Suppressor macrophage treated with lipopolysaccharide for 4 hours (primary cell): Measurements from ENCODE around the gene SUPT20H.
"Not testable (repeated sequence)": the region's sequence is repeated elsewhere in the genome, so short reads cannot be mapped to it uniquely, and the experiment has no call there.

Experiments
- DNase-seq: peaks from one replicate; pipeline ENCODE4 v3.0.0-alpha.2; 2020

The SUPT20H gene

DNA sequence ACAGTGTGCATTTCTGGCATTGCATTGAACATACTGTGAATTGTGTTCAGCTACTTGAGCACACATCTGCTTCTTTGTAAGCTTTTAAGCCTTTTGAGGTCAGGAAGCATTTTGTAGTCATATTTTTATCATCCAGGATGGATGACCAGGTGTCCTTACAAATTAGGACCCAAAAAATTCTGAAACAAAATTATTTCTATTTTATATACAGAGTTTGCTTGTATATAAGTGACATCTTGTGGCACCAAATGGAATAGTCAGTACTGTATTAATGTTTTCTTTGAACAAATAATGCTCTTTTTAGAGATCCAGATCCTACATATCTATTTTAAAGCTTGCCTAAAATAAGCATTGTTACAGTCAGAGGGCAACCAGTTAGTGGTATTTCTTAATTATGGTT lies 9.5 kb upstream of the SUPT20H start:
- no peak for DNase-seq

DNA sequence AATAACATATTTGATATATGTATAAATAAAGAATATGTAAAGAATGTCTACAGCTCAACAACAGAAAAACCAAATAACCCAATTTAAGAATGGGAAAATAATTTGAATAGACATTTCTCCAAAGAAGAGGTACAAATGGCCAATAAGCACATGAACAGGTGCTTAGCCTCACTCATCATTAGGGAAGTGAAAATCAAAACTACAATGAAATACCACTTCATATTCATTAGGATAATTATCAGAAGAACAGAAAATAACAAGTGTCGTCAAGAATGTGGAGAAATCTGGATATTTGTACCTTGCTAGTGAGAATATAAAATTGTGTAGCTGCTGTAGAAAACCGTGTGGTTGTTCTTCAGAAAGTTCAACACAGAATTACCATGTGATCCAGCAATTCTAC lies 8.4 kb upstream of the SUPT20H start:
- DNase-seq = no peak

DNA sequence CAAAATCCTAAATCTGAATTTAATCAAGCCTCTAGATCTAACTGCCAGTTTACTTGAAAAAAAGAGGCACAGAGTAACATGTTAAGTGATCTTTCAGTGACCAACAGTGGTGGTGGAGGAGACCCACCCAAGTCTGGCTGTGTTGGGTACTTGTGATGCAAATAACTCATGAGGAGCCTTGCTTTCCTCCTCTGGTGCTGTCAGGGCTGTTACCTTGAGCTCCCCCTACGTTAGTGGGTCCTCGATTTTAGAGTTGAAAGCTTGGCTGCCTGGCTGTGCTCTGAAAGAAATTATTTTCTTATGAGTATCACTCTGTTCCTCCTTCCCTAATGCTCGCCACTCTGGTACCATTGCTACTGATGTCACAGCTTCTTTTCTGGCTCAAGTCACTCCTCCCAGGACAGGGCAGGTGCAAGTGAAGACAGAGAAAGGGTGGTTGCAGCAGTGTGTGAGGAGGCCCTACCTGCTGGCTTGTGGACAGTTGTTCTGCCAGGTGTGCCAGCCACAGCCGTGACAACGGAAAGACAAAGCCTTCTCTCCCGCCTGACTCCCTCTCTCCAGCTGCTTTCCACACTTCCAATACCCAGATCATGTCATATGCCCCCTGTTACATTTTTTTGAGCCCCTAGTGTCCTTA lies 6.5 kb upstream of the SUPT20H start:
- no peak for DNase-seq

DNA sequence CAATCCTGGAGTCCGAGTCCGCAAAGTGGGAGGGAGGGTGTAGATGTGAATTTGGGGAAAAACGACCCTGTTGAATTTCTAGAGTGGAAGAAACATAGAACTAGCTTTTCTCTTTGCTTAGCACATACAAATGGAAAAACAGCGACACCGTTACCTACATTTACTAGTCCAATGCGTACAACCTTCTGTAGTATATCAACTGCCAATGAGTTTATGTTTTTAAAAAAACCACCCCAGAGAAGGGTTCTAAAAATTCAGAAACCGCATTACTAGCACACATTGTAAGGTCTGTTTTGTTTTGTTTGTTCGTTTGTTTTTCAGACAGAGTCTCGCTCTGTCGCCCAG lies 332 bp upstream of the SUPT20H start:
- no peak for DNase-seq

DNA sequence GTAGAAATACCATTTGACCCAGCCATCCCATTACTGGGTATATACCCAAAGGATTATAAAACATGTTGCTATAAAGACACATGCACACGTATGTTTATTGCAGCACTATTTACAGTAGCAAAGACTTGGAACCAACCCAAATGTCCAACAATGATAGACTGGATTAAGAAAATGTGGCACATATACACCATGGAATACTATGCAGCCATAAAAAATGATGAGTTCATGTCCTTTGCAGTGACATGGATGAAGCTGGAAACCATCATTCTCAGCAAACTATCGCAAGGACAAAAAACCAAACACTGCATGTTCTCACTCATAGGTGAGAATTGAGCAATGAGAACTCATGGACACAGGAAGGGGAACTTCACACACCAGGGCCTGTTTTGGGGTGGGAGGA lies 3.3 kb downstream of the SUPT20H start:
- DNase-seq = not testable (repeated sequence)

DNA sequence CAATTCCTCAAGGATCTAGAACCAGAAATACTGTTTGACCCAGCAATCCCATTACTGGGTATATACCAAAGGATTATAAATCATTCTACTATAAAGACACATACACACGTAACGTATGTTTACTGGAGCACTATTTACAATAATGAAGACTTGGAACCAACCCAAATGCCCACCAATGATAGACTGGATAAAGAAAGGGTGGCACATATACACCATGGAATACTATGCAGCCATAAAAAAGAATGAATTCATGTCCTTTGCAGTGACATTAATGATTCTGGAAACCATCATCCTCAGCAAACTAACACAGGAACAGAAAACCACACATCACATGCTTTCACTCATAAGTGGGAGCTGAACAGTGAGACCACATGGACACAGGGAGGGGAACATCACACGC lies 6.4 kb downstream of the SUPT20H start:
- not testable (repeated sequence) for DNase-seq

DNA sequence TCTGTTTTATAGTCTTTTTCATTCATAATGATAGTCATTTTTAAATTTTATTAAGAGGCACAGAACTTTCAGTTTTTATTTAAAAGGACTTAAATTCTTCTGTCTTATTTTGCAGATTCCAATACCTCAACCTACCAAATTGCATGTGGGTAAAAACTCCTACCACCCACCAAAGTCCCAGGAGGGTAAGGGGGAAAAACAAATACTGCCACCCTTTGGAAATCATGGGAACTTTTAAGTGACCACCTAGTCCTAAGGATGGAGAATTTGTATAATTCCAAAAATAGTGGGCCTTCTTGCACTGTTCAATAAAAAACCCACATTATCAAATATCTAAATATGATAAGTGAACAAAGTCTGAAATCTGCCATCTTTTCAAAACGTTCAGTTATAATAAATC lies 9.7 kb downstream of the SUPT20H start:
- no peak for DNase-seq

DNA sequence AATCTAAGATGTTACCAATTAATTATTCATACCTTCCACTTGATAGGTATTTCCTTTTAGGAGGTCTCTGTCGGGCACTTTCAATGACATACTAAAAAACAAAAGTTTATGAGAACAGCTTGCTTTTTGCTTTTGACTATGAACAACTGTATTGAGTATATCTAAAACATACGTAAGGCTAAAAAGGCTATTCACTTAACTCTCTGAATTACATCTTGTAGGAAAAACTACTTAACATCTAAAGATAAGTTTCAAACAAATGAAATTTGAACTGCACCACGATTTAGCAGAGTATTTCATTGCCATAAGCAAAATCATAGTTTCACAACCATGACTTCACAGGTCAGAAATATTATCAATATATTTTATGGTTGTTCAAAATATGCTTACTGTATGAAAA lies 11.6 kb downstream of the SUPT20H start:
- no peak for DNase-seq

DNA sequence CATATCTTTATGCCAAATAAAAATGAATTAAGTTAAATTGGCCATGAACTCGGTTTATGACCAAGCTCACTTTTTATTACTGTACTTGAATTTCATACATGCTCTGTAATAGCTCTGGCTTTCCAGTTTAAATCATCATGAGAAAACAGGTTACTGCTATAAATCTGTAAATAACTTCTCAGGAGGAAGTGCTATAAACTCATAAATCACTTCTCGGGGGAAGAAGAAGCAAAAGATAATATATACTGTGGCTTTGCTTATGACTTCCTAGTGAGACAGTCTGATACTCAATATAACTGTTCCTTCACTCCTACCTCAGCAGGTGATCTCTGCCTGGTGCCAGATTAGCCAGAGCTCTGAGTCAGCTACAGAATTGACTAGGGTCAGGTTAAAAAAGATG lies 12.5 kb downstream of the SUPT20H start:
- DNase-seq = no peak

DNA sequence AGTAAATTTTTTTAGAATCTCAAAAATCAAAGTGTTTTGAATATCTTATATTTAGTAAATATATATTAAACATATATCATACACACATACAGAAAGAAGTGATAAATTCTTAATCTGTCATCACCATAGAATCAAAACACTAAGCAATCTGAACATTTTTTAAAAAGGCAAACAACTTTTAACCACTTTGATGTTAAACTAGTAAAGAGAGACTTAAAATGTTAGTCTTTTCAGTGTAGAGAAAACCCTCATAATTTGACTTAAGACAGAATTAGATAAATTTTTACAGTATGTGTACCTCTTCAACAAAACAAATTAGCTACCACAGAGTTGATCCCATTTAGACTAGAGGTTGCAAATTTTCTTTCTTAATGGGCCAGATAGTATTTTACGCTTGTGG lies 13.4 kb downstream of the SUPT20H start:
- DNase-seq = no peak

DNA sequence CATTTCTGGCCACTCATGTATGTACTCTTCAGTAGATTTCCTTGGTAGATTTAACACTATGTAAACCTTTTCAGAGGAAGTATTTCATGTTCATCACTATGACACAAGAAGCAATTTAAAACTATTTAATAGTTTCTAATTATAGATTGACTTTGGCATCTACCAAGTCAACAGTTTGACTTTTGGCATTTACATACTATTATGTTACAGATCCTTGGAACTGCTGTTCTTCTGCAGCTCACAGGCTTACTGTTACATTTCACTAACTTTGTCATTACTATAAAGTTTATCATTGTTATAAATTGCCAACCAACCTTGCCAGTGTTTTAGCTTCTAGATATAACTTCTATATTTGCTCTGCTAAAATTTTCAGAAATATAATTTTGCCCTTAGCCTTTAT lies 18.7 kb downstream of the SUPT20H start:
- DNase-seq = no peak

DNA sequence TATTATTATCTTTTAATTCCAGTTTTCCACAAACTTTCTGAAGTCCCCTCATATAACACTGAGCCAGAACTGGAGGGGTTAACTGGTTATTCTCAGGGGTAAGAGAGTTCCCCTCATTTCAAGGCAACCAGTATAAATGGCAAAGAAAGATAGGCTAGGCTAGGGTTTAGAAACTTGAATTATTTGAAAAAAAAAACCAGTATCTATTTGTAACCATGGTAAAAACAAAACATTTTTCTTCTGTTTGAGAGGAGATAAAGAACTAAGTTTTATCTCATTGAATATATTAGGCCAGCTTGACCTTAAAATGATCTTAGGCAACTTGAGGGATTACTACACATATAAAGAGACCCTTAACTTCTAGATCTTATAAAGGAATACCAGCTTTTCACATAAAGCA lies 19.6 kb downstream of the SUPT20H start:
- no peak for DNase-seq

DNA sequence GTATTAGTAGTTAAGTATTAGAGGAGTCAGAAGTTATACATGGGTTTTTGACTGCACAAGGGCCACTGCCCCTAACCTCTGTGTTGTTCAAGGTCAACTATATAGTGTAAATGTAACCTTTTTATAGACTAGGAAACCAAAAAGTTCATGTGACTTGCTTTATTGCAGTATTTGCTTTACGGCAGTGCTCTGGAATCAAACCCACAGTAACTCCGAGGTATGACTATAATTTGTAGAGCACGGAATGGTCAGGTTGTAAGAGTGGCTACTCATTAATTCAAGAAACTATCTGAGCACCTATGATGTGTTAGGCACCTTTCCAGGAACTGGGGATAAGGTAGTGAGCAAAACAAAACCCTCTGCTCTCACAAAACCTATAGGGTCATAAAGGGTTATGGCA lies 22.2 kb downstream of the SUPT20H start:
- no peak for DNase-seq

DNA sequence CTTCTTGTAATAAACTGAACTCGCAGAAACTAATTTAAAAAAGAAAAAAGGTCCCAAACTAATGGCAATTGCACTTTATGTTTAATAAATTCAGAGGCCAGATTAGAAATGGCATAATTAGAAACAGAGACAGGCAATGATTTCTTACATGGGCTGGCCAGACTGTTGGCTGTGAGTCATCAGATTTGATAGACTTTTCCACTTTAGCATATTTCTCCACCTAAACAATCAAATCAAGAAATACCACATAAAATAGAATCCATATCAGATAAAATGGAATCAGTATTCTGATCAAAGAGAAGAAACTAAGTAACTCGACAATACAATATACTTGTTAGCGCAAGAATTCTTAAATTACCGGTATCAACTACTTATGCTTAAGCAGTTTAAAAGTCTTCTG lies 29.9 kb downstream of the SUPT20H start:
- DNase-seq = no peak

DNA sequence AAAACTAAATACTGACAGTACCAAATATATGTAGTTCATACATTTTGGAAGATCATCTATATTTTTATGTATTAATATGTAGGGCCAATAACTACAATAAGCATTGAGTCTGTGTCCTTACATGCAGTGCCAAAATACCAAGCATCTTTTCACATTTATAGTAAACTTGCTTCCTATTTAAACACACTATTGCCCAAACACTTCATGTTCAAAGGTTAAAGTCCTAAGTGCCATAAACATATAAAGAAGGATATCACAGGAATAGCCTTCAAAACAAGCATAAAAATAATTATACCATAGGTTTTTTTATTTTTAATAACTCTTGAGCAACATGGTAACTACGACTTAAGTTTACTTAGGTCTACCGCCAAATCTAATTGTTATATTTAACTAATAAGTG lies 31.8 kb downstream of the SUPT20H start:
- DNase-seq = no peak

DNA sequence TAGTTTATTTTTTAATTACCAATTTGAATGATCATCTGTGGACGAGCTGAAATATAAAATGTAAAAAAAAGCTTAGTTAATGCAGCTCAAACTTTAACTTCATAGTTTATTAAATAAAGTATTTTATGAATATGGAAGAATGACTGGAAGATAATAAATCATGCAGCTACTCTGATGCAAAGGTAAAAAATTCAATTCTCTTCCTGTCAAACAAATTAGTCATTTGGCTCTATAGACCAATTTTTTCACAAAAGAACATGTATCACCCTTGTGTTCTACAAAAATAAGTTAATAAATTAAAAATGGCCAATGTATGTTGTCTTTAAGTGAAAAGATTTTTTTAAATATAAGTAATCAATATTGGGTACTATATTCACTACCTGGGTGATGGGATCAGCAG lies 32.7 kb downstream of the SUPT20H start:
- DNase-seq = no peak

DNA sequence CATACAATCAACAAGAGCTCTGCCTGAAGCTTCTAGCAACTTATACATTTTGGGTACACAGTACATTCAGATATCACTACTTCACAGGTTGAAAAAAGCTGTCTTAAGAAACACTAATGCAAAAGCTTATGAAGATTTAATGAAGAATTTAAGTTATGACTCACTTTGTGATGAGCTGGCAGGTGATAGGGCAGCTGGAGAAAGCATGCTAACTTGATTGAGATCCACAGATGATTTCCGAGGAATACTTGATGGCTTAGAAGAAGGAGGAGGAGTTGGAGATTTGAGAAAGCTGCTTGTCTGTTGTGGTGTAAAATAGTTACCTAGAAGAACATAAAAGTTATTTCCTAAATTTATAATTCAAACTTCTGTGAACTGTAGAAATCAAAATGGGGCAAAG lies 35.6 kb downstream of the SUPT20H start:
- no peak for DNase-seq

DNA sequence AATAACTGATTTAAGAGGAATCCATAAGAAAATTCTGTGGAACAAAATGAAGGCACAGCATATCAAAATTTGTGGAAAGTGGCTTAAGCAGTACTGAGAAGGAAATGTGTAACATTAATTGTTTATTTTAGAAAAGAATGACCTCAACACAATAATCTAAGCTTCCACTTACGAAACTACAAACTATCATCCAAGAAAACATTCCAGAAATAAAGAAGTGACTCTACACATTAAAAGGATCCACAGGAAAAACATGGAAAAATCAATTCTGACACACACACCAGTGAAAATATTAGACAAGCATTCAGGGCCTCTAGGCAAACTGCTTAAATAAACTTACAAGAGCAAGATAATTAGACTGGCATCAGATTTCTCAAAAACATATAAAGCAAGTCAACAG lies 44.9 kb downstream of the SUPT20H start:
- DNase-seq = no peak

DNA sequence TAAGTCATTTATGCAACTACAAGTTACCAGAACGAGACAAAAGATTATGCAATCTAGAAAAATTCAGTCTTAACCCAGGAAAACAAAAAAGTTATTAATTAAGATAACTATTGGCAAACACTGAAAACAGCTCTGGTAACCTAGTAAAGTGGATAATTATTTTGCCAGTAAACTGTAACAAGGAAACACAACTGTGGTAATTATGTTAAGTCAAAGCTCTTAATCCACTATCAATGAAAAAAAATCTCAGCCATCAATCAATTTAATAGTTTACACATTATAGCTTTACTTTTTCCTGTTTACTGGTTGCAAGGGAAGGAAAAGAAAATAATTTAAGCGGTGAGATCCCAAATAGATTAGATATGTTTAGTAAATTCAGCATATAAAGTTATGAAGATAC lies 47.7 kb downstream of the SUPT20H start:
- DNase-seq = no peak

DNA sequence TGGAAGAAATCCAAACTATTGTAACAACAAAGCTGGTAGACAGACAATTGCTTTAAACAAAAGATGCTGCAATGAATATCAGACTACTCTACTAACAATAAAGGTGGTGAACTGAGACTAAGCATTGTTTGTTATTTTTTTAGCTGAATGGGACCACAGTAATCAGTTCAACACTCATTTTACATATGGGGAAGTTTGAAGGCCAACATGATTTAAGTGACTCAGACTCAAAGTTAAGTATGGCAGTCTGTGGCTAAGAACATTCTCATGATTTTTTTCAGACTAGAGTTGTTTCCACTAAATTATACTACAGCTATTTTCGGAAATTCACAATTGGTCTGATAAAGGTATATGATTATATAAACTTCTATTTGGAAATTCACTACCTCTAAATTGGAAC lies 48.5 kb downstream of the SUPT20H start:
- DNase-seq = no peak

DNA sequence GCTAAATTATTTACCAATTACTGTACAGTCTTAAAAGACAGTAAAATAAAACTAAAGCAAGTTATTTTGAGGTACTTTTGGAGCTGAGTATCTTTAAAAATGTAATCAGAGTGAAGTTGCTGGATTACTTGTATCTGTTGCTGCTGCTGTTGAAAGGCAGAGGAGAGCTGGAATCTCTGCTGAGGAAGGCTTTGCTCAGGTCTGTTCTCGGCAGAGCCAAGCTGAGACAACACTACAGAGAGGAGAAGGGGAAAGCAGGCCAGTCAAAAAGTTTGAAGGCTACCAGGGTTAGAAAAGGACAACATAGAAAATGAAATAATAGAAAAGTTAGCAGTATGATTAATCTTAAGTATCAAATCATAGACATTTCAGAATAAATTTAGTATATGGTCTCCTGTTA lies 49.1 kb downstream of the SUPT20H start:
- DNase-seq = no peak

DNA sequence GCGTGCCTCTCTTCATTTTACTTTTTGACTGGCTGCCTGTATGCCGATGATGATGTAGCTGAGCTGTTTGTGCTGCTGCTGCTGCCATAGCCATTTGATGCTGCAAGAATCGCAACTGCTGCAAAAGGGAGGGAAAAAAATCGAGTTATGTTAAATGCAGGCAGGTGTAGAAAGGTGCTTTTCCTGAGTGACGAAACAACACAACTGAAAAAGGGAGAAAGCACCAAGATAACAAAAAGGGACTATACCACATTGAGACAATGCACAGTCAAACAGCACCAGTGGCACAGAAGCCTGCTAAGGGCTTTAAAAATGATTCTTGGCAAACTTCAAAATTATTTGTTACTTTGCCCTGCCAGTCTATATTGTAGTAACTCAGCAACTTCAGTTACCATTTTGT lies 49.8 kb downstream of the SUPT20H start:
- DNase-seq = no peak

DNA sequence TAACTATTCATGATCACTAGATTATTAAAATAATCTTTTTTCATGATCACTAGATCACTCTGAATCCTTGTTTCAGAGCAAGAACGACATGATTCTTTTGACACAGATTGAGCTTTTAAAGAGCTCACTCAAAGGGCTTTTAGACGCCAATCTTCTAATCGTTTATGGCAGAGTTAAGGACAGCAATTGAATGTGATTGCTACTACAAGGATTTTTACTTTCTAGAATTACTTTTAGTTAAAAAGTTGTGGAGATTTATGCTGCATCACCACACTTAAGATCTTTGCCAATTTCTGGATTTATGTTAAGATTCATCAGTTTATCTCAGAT lies 57.6 kb downstream of the SUPT20H start:
- no peak for DNase-seq

DNA sequence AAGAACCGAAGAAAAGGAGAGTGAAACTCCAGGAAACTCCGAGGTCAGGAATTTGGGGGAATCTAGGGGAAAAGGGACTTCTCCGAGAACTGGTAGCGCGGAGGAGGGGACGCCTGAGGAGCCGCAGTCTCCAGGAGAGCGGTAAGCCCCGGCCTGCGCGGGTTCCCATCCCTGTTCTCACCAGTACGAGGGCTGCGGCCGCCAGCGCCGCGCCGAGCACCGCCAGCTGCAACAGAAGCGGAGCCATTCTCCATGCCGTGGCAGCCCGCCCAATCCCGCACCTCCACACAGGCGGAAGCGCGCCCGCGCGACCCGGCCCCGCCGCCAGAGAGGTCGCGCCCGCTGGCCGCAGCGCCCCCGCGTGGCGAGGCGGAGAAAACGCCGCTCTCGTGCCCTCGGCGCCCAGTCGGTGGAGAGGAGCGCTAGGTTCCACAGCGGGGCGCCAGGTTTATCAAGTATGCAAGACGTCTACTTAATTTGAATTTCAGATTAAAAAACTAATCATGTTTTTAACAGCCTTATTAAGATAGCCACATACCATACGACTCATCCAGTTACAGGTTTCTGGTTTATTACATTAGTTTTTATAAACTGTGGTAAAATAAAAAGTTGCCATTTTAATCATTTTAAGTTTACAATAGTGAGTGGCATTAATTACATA lies 60.3 kb downstream of the SUPT20H start, which contains the start of gene ALG5:
TSS of gene ALG5 (minus strand) at position 287 of the 661 bp plus-strand sequence. CDS start at position 247, 40 bp downstream.
- DNase-seq = peak; percentile 94

DNA sequence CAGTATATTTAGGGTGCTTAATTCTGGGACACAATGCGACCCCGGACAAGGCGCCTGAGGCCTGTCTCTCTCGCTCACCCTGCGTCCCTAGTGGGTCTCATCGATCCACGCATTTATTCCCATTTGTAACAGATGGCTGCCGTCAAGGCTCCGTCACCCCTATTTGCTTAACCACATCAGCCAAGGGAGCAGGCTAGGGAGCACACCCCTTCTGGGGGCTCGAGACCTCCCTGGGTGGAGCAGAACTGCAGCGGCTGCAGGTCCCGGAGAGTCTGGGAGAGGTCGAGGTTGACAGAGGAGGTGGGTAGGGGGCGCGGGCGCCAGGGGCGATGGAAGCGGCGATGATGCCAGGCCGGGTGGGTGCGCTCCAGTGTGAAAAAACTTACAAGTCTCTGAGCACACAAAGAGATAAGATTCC lies 60.9 kb downstream of the SUPT20H start:
- peak; percentile 18 for DNase-seq
